Fibroblast of skin of right biceps (primary cell): ENCODE measurements around the gene WFS1.
A peak's percentile ranks its signal among the peaks of the same experiment; 100 is the strongest.

Experiments
- DNase-seq: peaks from one replicate; pipeline ENCODE4 v3.0.0-alpha.2; 2013

Gene WFS1

GRCh38 chr4:6301051-6301731 is 31.5 kb downstream of the WFS1 start:
- DNase-seq = no peak

- no peak for DNase-seq
Observed at GRCh38 chr4:6301732-6302442, 32.2 kb downstream of the WFS1 start.

GRCh38 chr4:6302869-6303268 is 33.2 kb downstream of the WFS1 start:
- DNase-seq = no peak

GRCh38 chr4:6303943-6304342 is 34.3 kb downstream of the WFS1 start:
- no peak for DNase-seq

GRCh38 chr4:6306299-6306698 is 36.6 kb downstream of the WFS1 start:
- no peak for DNase-seq

- no peak for DNase-seq
Observed at GRCh38 chr4:6307230-6307629, 37.6 kb downstream of the WFS1 start.

GRCh38 chr4:6307891-6308290 is 38.2 kb downstream of the WFS1 start:
- DNase-seq = no peak

GRCh38 chr4:6308899-6309643 is 39.4 kb downstream of the WFS1 start:
- DNase-seq = peak; percentile 8

- DNase-seq = no peak
Observed at GRCh38 chr4:6309777-6310176, 40.1 kb downstream of the WFS1 start.

- no peak for DNase-seq
Observed at GRCh38 chr4:6313216-6313615, 43.6 kb downstream of the WFS1 start.

- no peak for DNase-seq
Observed at GRCh38 chr4:6316461-6317003, 46.9 kb downstream of the WFS1 start.

GRCh38 chr4:6318206-6318605 is 48.6 kb downstream of the WFS1 start:
- no peak for DNase-seq

GRCh38 chr4:6319530-6320150 is 50.0 kb downstream of the WFS1 start:
- DNase-seq = no peak

GRCh38 chr4:6320663-6321062 is 51.0 kb downstream of the WFS1 start:
- DNase-seq = no peak

- no peak for DNase-seq
Observed at GRCh38 chr4:6321361-6321760, 51.7 kb downstream of the WFS1 start.

GRCh38 chr4:6322067-6322760 is 52.6 kb downstream of the WFS1 start:
- no peak for DNase-seq

GRCh38 chr4:6322761-6323566 is 53.3 kb downstream of the WFS1 start:
- no peak for DNase-seq

- DNase-seq = no peak
Observed at GRCh38 chr4:6324461-6324998, 54.9 kb downstream of the WFS1 start.

GRCh38 chr4:6324999-6325787 is 55.5 kb downstream of the WFS1 start:
- DNase-seq = peak; percentile 36

- DNase-seq = peak; percentile 5
Observed at GRCh38 chr4:6325788-6326290, 56.2 kb downstream of the WFS1 start.
